Fibroblast of lung (primary cell): ENCODE results near the gene HSP90AB1.

Experiments
- EZH2 ChIP-seq: IDR thresholded peaks from 2 replicates; pipeline ENCODE4 v1.5.1; 2012; ENCODE audit warnings: low read length, control low read depth, mild to moderate bottlenecking; ENCODE audit errors: missing control alignments
- TF ChIP-seq, protein P1 (sequence below), 2 donors: IDR thresholded peaks in 1 of 2; conservative IDR thresholded peaks in 1 of 2; 1 replicate in 1 of 2; 2 replicates in 1 of 2; pipeline ENCODE4 v1.5.1; 2011 to 2012; ENCODE audit warnings: low read length in 2 of 2, control low read depth in 1 of 2, inconsistent platforms in 1 of 2, low read depth in 1 of 2, mild to moderate bottlenecking in 1 of 2

DNA sequence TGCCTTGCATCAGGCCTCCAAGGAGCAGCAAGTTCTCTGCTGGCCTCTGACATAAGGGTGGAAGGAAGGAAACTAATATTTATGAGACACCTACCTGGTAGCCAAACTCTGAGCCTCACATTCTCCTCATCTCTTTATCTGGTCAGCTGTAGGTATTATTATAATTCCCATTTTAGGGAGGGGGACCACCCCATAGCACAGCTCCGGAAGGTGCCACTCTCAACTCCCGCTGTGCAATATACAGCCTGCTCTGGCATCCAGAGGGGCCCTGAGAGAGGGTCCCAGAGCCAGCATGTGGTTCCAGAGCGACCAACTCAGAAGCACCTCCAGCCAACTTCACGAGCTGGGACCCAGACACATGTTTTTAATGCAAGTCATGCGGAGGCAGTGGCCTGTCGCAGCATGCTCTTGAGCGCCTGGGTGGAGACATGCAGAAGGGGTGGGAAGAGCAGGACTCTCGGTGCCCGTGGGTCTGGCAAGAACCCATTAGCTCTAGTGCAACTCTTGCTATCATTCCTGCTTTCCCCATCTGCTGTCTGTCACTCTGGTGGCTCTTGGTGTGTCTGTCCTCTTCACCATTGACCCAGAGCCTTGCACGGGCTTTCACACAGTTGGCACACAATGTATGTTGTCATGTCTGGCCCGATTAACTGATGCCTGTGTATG lies 45.1 kb upstream of the HSP90AB1 start:
- TF ChIP-seq, protein P1, sequence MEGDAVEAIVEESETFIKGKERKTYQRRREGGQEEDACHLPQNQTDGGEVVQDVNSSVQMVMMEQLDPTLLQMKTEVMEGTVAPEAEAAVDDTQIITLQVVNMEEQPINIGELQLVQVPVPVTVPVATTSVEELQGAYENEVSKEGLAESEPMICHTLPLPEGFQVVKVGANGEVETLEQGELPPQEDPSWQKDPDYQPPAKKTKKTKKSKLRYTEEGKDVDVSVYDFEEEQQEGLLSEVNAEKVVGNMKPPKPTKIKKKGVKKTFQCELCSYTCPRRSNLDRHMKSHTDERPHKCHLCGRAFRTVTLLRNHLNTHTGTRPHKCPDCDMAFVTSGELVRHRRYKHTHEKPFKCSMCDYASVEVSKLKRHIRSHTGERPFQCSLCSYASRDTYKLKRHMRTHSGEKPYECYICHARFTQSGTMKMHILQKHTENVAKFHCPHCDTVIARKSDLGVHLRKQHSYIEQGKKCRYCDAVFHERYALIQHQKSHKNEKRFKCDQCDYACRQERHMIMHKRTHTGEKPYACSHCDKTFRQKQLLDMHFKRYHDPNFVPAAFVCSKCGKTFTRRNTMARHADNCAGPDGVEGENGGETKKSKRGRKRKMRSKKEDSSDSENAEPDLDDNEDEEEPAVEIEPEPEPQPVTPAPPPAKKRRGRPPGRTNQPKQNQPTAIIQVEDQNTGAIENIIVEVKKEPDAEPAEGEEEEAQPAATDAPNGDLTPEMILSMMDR (conservative IDR thresholded peaks at IDR 0.05 in 1 of 2, IDR thresholded peaks at IDR 0.05 in 1 of 2; ENCODE audit: low read depth in 1 of 2, low read length in 2 of 2), result no peak
- TF ChIP-seq EZH2, result no peak
